Measurements from ENCODE around the gene CARD9.

DNA sequence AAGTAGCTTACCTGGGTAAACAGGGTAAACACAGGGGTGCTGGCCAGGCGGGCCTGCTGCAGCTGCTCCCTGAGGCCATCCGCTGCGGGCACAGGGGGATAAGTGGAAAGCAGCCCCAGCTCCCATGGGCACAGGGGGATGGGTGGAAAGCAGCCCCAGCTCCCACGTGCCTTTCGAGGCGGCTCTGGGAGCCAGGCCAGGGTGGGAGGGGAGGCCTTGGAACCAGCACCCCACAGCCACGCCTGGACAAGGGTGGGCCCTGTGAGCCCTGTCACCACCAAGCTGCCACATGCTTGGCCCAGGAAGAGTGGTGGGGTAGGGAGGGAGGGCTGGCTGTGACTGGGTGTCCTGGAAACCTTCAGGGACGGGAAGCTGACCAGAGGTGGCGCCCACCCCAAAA is 7.8 kb upstream of the CARD9 start:
- TF ChIP-seq, protein P1, sequence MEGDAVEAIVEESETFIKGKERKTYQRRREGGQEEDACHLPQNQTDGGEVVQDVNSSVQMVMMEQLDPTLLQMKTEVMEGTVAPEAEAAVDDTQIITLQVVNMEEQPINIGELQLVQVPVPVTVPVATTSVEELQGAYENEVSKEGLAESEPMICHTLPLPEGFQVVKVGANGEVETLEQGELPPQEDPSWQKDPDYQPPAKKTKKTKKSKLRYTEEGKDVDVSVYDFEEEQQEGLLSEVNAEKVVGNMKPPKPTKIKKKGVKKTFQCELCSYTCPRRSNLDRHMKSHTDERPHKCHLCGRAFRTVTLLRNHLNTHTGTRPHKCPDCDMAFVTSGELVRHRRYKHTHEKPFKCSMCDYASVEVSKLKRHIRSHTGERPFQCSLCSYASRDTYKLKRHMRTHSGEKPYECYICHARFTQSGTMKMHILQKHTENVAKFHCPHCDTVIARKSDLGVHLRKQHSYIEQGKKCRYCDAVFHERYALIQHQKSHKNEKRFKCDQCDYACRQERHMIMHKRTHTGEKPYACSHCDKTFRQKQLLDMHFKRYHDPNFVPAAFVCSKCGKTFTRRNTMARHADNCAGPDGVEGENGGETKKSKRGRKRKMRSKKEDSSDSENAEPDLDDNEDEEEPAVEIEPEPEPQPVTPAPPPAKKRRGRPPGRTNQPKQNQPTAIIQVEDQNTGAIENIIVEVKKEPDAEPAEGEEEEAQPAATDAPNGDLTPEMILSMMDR (IDR thresholded peaks at IDR 0.05): no peak
- no peak for TF ChIP-seq POLR2A (IDR thresholded peaks at IDR 0.05)
